Measurements from ENCODE around the gene PPY. TPM values are rescaled to one million over a fixed set of nuclear protein-coding genes. Genes with fewer than 3 reads are reported as not detected.

Gene PPY
- total and polyA plus RNA-seq, 2 donors (not counting 1 experiment from before 2014, with no cell fraction given): not detected

DNA sequence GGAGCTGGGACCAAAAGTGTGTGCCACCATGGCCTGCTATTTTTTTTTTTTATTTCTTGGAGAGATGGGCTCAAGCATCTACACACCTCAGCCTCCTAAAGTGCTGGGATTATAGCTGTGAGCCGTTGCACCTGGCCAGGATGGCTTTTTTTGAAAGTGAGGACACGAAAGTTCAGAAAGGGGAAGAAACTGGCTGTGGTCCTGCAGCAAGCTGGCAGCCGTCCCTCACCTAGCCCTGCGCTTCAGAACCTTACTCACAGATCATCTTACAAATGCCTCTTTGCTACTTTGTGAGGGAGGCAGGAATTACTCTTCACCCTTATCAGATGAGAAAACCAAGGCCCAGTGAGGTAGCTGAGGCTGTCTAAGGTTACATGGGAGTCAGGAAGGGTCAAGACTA is 4.5 kb upstream of the PPY start:
- Mint-ChIP-seq H3K27me3 (peaks cover 50% of the 10 kb centered on the region), H3K4me1 (no peaks in the 10 kb centered on the region), H3K9me3 (ENCODE audit: insufficient read depth) (no peaks in the 10 kb centered on the region), H3K27ac (no peak overlapping the region), H3K4me3 (no peak overlapping the region)
- peaks cover 0 to 13% (median 4%) of the 10 kb centered on the region in 4 experiments for H3K27me3 ChIP-seq (replicated peaks in 1 of 4; ENCODE audit: control extremely low read depth in 1 of 4, control insufficient read depth in 3 of 4, insufficient read depth in 4 of 4, low read length in 3 of 4)
- no peaks in the 10 kb centered on the region for H3K36me3 ChIP-seq (replicated peaks in 1 of 2; ENCODE audit: control extremely low read depth in 1 of 2, control insufficient read depth in 1 of 2, extremely low read depth in 1 of 2, insufficient read depth in 2 of 2, low read length in 1 of 2)
- no peak for TF ChIP-seq EZH2 (IDR thresholded peaks at IDR 0.05; ENCODE audit: borderline replicate concordance, insufficient read depth, low read depth, low read length, poor library complexity, severe bottlenecking)
- TF ChIP-seq, protein P1, sequence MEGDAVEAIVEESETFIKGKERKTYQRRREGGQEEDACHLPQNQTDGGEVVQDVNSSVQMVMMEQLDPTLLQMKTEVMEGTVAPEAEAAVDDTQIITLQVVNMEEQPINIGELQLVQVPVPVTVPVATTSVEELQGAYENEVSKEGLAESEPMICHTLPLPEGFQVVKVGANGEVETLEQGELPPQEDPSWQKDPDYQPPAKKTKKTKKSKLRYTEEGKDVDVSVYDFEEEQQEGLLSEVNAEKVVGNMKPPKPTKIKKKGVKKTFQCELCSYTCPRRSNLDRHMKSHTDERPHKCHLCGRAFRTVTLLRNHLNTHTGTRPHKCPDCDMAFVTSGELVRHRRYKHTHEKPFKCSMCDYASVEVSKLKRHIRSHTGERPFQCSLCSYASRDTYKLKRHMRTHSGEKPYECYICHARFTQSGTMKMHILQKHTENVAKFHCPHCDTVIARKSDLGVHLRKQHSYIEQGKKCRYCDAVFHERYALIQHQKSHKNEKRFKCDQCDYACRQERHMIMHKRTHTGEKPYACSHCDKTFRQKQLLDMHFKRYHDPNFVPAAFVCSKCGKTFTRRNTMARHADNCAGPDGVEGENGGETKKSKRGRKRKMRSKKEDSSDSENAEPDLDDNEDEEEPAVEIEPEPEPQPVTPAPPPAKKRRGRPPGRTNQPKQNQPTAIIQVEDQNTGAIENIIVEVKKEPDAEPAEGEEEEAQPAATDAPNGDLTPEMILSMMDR (IDR thresholded peaks at IDR 0.05): no peak
- no peaks in the 10 kb centered on the region for H3K79me2 ChIP-seq (ENCODE audit: control insufficient read depth, insufficient read depth, low read length)
- no peak overlapping the region for H3K27ac ChIP-seq (ENCODE audit: low read length in 2 of 2)
- H3K4me1 ChIP-seq (ENCODE audit: control insufficient read depth in 2 of 2, insufficient read depth in 2 of 2, low read length in 2 of 2): peaks cover 0 to 2% of the 10 kb centered on the region in 2 donors
- DNase-seq (no peak), ATAC-seq (ENCODE audit: low read depth) (no peak)
- no CpG with 5 or more reads among the region's 4 CpGs for WGBS (ENCODE audit: insufficient coverage)
- no peaks in the 10 kb centered on the region for H3K9me3 ChIP-seq (ENCODE audit: control extremely low read depth in 1 of 3, control insufficient read depth in 2 of 3, insufficient read depth in 1 of 3, low read length in 2 of 3)
- H3K4me2 ChIP-seq (replicated peaks; ENCODE audit: low read depth, low read length, poor library complexity, severe bottlenecking): no peak overlapping the region
- no peak overlapping the region for H3K9ac ChIP-seq (ENCODE audit: low read length)
- ChIA-PET POLR2A (no interaction called here), CTCF (interaction anchor here (0.6 to 6.0 kb wide), 5 partner anchors 36 to 223 kb away, joined by 3 to 180 read pairs (median 5); partner anchors contain the start of gene HDAC5)
- no peak overlapping the region for H2AFZ ChIP-seq (ENCODE audit: insufficient read depth, low read depth, low read length, poor library complexity, severe bottlenecking)
- H4K20me1 ChIP-seq (ENCODE audit: control insufficient read depth, insufficient read depth, low read length, poor library complexity, severe bottlenecking): no peaks in the 10 kb centered on the region
- H3K4me3 ChIP-seq (ENCODE audit: control extremely low read depth in 1 of 5, extremely low read depth in 1 of 5, insufficient read depth in 1 of 5, low read depth in 2 of 5, low read length in 4 of 5): no peak overlapping the region
- intact Hi-C loops (cut with micrococcal nuclease): no loop called here

DNA sequence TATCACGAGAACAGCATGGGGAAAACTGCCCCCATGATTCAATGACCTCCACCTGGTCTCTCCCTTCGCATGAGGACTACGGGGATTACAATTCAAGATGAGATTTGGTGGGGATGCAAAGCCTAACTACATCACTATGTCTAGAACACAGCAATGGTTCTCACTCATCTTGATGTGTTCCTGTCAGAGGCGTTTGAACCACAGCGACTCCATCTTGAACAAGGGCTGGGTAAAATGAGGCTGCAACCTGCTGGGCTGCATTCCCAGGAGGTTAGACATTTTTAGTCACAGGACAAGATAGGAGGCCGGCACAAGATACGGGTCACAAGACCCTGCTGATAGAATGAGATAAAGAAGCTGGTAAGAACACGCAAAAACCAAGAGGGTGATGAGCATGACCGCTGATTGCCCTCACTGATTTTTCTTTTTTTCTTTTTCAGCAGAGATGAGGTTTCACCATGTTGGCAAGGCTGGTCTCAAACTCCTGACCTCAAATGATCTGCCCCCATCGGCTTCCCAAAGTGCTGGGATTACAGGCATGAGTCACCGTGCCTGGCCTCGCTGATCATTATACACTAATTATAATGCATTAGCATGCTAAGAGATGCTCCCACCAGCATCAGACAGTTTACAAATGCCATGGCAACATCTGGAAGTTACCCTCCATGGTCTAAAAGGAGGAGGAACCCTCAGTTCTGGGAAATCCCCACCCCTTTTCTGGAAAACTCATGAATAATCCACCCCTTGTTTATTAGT is 3.0 kb upstream of the PPY start:
- no peaks in the 10 kb centered on the region for H4K20me1 ChIP-seq (ENCODE audit: control insufficient read depth, insufficient read depth, low read length, poor library complexity, severe bottlenecking)
- no peaks in the 10 kb centered on the region for H3K4me1 ChIP-seq (ENCODE audit: control insufficient read depth in 2 of 2, insufficient read depth in 2 of 2, low read length in 2 of 2)
- Mint-ChIP-seq H3K4me1 (no peaks in the 10 kb centered on the region), H3K27ac (no peak overlapping the region), H3K4me3 (no peak overlapping the region), H3K27me3 (peaks cover 41% of the 10 kb centered on the region), H3K9me3 (ENCODE audit: insufficient read depth) (no peaks in the 10 kb centered on the region)
- H3K9ac ChIP-seq (ENCODE audit: low read length): no peak overlapping the region
- no peak overlapping the region for H3K27ac ChIP-seq (ENCODE audit: low read length in 2 of 2)
- no peaks in the 10 kb centered on the region for H3K9me3 ChIP-seq (ENCODE audit: control extremely low read depth in 1 of 3, control insufficient read depth in 2 of 3, insufficient read depth in 1 of 3, low read length in 2 of 3)
- POLR2A ChIA-PET: no interaction called here
- intact Hi-C loops (cut with micrococcal nuclease): no loop called here
- CTCF ChIA-PET: interaction anchor here (0.9 to 6.0 kb wide), 10 partner anchors 17 to 405 kb away, joined by 3 to 180 read pairs (median 7); partner anchors contain the start of gene HDAC5
- no peaks in the 10 kb centered on the region for H3K36me3 ChIP-seq (replicated peaks in 1 of 2; ENCODE audit: control extremely low read depth in 1 of 2, control insufficient read depth in 1 of 2, extremely low read depth in 1 of 2, insufficient read depth in 2 of 2, low read length in 1 of 2)
- no peak overlapping the region for H3K4me2 ChIP-seq (replicated peaks; ENCODE audit: low read depth, low read length, poor library complexity, severe bottlenecking)
- WGBS (ENCODE audit: insufficient coverage): 98% methylated on average over 6 of the region's 12 CpGs
- H2AFZ ChIP-seq (ENCODE audit: insufficient read depth, low read depth, low read length, poor library complexity, severe bottlenecking): no peak overlapping the region
- H3K27me3 ChIP-seq (replicated peaks in 1 of 4; ENCODE audit: control extremely low read depth in 1 of 4, control insufficient read depth in 3 of 4, insufficient read depth in 4 of 4, low read length in 3 of 4): peaks cover 0 to 4% (median 0%) of the 10 kb centered on the region in 4 experiments
- DNase-seq: no peak
- H3K79me2 ChIP-seq (ENCODE audit: control insufficient read depth, insufficient read depth, low read length): no peaks in the 10 kb centered on the region
- ATAC-seq (ENCODE audit: low read depth): no peak
- no peak overlapping the region for H3K4me3 ChIP-seq (ENCODE audit: control extremely low read depth in 1 of 5, extremely low read depth in 1 of 5, insufficient read depth in 1 of 5, low read depth in 2 of 5, low read length in 4 of 5)
- TF ChIP-seq, protein P1 (IDR thresholded peaks at IDR 0.05): no peak
- no peak for TF ChIP-seq EZH2 (IDR thresholded peaks at IDR 0.05; ENCODE audit: borderline replicate concordance, insufficient read depth, low read depth, low read length, poor library complexity, severe bottlenecking)

All from B cell (primary cell).